Measurements from ENCODE around the gene TAOK3. TPM values are rescaled to one million over a fixed set of nuclear protein-coding genes. Genes with fewer than 3 reads are reported as not detected.
"Not testable (repeated sequence)": the region's sequence is repeated elsewhere in the genome, so short reads cannot be mapped to it uniquely, and the experiment has no call there.

The TAOK3 gene
- polyA plus RNA-seq, 1 donor, result 33.6 TPM

GRCh38 chr12:118342090-118342489, 30.6 kb downstream of the TAOK3 start:
- DNase-seq, result no peak

GRCh38 chr12:118337194-118337838, 35.4 kb downstream of the TAOK3 start:
- DNase-seq, result no peak

GRCh38 chr12:118336123-118336522, 36.6 kb downstream of the TAOK3 start:
- DNase-seq, result no peak

- no peak for DNase-seq
These were observed 37.7 kb downstream of the TAOK3 start for GRCh38 chr12:118334939-118335567.

GRCh38 chr12:118334241-118334640, 38.5 kb downstream of the TAOK3 start:
- no peak for DNase-seq

- DNase-seq, result no peak
These were observed 40.2 kb downstream of the TAOK3 start for GRCh38 chr12:118332511-118332910.

GRCh38 chr12:118330421-118331018, 42.2 kb downstream of the TAOK3 start:
- no peak for DNase-seq

- no peak for DNase-seq
These were observed 44.0 kb downstream of the TAOK3 start for GRCh38 chr12:118328486-118329330.

GRCh38 chr12:118327391-118327790, 45.3 kb downstream of the TAOK3 start:
- no peak for DNase-seq

- DNase-seq, result no peak
These were observed 45.7 kb downstream of the TAOK3 start for GRCh38 chr12:118326991-118327390.

GRCh38 chr12:118325081-118325480, 47.6 kb downstream of the TAOK3 start:
- no peak for DNase-seq

- DNase-seq, result no peak
These were observed 53.1 kb downstream of the TAOK3 start for GRCh38 chr12:118319627-118320026.

GRCh38 chr12:118318744-118319143, 54.0 kb downstream of the TAOK3 start:
- DNase-seq, result no peak

GRCh38 chr12:118317729-118318128, 55.0 kb downstream of the TAOK3 start:
- DNase-seq, result no peak

- DNase-seq, result no peak
These were observed 56.9 kb downstream of the TAOK3 start for GRCh38 chr12:118315821-118316220.

- no peak for DNase-seq
These were observed 60.1 kb downstream of the TAOK3 start for GRCh38 chr12:118312578-118312977.

- DNase-seq, result no peak
These were observed 61.0 kb downstream of the TAOK3 start for GRCh38 chr12:118311666-118312065.

- no peak for DNase-seq
These were observed 62.4 kb downstream of the TAOK3 start for GRCh38 chr12:118310320-118310719.

- not testable (repeated sequence) for DNase-seq
These were observed 64.7 kb downstream of the TAOK3 start for GRCh38 chr12:118308006-118308405.

- no peak for DNase-seq
These were observed 65.4 kb downstream of the TAOK3 start for GRCh38 chr12:118307069-118307954.

- DNase-seq, result no peak
These were observed 68.6 kb downstream of the TAOK3 start for GRCh38 chr12:118304093-118304492.

- no peak for DNase-seq
These were observed 70.7 kb downstream of the TAOK3 start for GRCh38 chr12:118302053-118302452.

Measured in left kidney (tissue), 2 donors.